GM18951 (cell line): ENCODE results near the gene RNF26.

Experiments
- POLR2A ChIP-seq: IDR thresholded peaks from 4 replicates; pipeline ENCODE4 v1.6.1; 2011; ENCODE audit warnings: mild to moderate bottlenecking; ENCODE audit not compliant: insufficient read length, insufficient read depth; ENCODE audit errors: extremely low read depth
- in situ Hi-C: fragments of 300-500 bp; cut with MboI; formaldehyde crosslinking; loops from one replicate; pipeline ENCODE4 v1.12.0; 2022; ENCODE audit warnings: low sequenced_read_pairs, mixed read lengths, inconsistent platforms; ENCODE audit not compliant: unreplicated experiment

Gene RNF26

DNA sequence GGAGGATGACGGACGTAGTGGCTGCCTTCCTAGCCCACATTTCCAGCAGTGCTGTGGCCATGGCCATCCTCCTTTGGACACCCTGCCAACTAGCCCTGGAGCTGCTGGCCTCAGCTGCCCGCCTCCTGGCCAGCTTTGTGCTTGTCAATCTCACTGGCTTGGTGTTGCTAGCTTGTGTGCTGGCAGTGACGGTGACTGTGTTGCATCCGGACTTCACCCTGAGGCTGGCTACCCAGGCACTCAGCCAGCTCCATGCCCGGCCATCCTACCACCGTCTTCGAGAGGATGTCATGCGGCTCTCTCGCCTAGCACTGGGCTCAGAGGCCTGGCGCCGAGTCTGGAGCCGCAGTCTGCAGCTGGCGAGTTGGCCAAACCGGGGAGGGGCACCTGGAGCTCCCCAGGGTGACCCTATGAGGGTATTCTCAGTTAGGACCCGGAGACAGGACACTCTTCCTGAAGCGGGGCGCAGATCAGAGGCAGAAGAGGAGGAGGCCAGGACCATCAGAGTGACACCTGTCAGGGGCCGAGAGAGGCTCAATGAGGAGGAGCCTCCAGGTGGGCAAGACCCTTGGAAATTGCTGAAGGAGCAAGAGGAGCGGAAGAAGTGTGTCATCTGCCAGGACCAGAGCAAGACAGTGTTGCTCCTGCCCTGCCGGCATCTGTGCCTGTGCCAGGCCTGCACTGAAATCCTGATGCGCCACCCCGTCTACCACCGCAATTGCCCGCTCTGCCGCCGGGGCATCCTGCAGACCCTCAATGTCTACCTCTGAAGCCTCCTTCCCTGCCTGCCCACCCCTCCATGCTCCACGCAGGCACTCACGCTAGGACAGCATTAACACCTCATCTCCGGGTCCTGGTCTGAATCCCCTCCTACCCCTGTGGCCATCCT is 1.6 kb downstream of the RNF26 start:
- in situ Hi-C loops = no loop called here
- TF ChIP-seq POLR2A = no peak

DNA sequence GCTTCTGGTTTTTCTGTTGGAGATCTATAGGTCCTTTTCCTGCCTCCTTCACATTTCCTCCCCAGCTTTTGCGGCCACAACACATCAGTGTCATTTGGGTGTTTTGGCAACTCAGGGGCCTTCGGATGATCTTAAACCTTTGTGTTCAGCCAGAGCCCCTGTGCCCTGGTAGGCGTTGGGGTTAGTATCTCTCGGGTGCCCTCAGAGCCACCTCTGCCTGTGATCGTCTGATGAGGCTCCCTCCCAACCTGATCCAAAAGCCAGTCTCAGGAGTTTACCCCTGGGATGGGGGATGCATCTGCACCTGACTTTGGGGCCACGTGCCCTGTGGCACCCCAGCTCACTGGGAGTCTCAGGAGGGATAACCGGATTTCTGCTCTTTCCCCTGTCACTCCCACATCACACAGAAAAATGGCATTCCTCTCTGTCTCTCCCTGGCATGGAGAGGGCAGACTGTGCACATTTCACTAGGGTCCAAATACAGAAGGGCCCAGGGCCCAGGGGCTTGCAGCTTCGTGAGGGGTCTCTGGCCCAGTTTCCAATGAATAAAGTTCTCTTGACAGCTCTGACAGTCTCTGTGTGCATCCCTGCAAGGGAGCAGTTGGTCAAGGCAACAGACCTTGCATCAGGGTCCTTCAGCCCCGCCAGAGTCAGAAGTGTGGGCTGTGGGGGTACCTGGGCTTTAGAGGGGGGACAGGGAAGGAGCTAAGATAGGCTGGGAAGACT is 2.6 kb downstream of the RNF26 start:
- in situ Hi-C loops = no loop called here
- TF ChIP-seq POLR2A = no peak

- in situ Hi-C loops = no loop called here
- no peak for TF ChIP-seq POLR2A
These were observed 3.4 kb downstream of the RNF26 start for GRCh38 chr11:119337581-119338317.

DNA sequence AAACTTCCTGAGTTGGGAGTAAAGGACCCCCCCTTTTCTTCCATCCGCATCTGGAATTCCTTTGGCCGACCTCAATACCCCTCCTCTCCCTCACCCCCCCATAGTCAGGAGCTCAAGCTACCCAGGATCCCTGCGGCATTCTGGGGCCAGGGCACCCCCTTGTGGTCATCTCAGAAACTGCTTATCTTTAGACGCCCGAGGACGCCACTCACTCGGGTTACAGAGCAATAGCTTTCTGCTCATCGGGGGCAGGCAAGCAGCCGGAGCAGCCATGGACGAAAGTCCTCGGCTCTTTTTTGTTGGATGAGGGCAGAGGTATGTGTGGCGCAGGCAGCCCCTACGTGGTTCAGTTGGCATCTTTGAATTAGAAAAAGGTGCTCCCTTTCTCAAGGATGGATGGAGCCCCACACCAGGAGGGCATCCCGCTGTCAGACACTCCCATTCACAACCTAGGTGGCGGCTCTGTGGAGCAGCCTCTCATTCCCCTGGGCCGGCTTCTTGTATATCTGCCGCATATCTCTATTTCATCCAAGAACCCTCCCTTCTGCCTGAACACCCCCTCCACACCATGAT is 4.1 kb downstream of the RNF26 start:
- no peak for TF ChIP-seq POLR2A
- in situ Hi-C loops = no loop called here

GRCh38 chr11:119338965-119339588 is 4.8 kb downstream of the RNF26 start:
- in situ Hi-C loops = no loop called here
- TF ChIP-seq POLR2A = no peak

DNA sequence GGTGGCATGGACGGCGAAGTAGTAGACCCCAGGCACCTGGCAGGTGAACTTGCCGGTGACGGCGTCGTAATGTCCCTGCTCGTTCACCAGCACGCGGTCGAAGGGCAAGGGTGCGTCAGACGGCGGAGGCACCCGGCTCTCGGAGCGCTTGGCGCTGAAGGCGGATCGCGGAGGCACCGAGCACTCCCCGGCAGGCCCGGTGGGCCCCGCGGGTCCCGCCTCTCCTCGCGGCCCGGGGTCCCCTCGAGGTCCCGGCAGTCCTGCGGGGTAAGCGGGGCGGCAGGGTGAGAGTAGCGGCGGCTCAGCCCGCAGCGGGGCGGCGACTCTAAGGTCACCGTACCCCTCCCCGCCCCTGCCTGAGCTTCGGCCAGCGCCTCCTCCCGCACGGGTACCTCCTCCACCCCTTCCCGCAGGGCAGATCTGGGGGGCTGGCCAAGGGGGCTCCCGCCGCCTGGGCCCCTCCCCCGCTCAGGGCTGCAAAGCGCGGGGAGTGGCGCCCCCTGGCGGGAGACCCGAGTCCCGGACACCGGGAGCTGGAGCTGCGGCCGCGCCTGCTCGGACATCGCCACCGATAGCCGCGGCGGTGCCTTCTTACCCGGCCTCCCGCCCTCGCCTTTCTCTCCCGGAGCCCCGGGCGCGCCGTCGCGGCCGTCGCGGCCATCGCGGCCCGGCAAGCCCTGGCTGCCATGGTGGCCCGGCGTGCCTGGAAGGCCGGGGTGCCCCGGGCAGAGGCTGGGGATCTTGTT is 5.4 kb downstream of the RNF26 start:
- in situ Hi-C loops = no loop called here
- TF ChIP-seq POLR2A = no peak

- in situ Hi-C loops = no loop called here
- TF ChIP-seq POLR2A = no peak
These were observed 6.3 kb downstream of the RNF26 start, which contains the start of gene C1QTNF5 for GRCh38 chr11:119340335-119341221. C1QTNF5 (minus strand) TSS chr11:119340883; CDS start chr11:119340397, 486 bp downstream.

DNA sequence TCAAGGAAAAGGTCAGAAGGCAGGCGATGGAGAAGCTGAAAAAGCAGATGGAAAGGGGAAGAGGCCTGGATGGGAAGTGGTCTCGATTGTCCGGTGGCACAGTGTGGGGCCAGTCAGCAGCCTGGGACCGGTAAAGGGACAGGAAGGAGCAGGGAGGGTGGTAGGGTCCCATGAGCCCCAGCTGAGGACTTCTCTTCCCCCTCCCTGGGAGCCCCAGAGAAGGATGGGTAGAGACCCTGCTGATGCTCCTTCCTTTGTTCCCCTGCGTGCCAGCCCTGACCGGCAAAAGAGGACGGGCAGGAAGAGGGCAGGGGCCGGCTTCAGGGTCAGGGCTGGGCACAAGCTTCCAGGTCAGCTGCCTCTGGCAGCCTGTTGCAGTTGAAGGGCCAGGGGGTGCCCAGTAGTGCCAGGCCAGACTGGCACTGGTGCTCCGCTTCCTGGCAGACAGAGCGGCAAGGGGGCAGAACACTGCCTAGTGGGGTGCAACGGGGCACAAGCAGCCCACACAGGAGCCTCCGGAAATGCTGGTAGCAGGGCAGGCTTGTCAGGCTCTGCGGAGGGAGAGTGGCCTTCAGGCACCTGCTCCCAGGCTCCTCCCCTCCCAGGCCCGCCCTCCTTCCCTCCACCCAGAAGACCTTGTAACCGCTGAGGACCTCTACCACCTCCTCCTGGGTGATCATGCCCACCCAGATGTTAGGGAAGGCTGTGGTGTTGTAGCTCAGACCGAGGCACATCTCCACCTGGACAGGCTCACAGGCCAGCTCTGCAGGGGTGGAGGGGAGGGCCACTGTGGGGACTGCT is 7.1 kb downstream of the RNF26 start:
- TF ChIP-seq POLR2A = no peak
- in situ Hi-C loops = no loop called here

GRCh38 chr11:119342023-119342300 is 7.6 kb downstream of the RNF26 start:
- in situ Hi-C loops = no loop called here
- no peak for TF ChIP-seq POLR2A

DNA sequence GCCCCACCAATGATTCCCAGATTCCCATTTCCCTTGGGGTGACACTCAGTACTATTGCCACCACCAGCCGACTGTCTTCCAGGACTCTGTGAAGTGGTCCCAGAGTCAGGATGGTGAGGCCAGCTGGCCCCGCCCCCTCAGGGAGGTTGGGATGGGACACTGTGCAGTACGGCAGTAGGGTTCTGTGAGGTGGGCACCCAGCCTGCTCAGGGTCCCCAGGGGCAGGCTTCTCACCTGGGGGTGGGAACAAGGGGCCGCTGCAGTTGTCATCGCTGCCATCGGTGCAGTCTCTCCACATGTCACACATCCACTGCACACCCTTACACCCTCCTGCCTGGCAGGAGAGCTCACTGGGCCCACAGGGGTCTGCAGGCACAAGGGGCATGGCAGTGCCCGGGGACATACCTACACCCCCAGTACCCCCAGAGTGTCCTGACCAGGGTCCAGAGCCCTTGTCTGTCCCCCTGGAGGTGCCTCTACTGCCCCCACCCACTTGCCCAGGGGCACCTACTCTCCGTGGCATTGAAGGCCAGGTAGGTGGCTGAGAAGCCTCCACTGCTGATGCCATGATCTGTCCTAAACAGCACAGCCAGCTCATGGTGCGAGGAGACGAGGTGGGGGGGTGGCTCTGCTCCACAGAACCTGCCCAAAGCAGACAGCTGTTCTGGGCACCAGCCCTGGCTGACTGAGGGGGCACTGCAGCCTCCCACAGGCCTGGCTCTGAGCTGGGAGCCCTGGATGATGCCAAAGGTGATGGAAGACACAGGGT is 8.2 kb downstream of the RNF26 start:
- in situ Hi-C loops = no loop called here
- no peak for TF ChIP-seq POLR2A
